HCT116 (cell line): ENCODE measurements around the gene SLC16A10. TPM values are rescaled to one million over a fixed set of nuclear protein-coding genes. Genes with fewer than 3 reads are reported as not detected.

Experiments
- ATAC-seq: fragments of 200-7000 bp; cut with Tn5 transposase; 2 replicates; pipeline ENCODE4 v1.9.1; 2020; ENCODE audit warnings: mild to moderate bottlenecking, moderate library complexity
- BruUV-seq: library from RNA; stranded (reverse); fragments of 400-500 nt; replicated peaks from 2 replicates; lab custom pipeline; 2021; lab: Mats Ljungman, UMichigan
- CTCF ChIA-PET: fragments of 300-600 bp; sonication (Branson Sonifier 250); formaldehyde crosslinking; loops from one replicate; lab custom pipeline; 2021; ENCODE audit warnings: antibody characterized with exemption; lab: Charles Lee
- POLR2A ChIA-PET: fragments of 300-600, 350-600 bp; sonication (Branson Sonifier 250); formaldehyde crosslinking; loops from one replicate; lab custom pipeline; 2021; ENCODE audit warnings: antibody characterized with exemption; lab: Charles Lee
- RAD21 ChIA-PET, 2 experiments: fragments of 300-600 bp; sonication (Branson Sonifier 250); formaldehyde crosslinking; loops; one replicate each; lab custom pipeline; 2023; ENCODE audit warnings: low total read pairs in 2 of 2; ENCODE audit not compliant: uncharacterized antibody in 2 of 2, unreplicated experiment in 2 of 2, low non-redundant PET in 1 of 2; lab: Charles Lee
- DNase-seq: peaks from one replicate; pipeline ENCODE4 v3.0.0-alpha.2; 2010; ENCODE audit warnings: low read depth, low spot score
- H2AFZ ChIP-seq: fragments of 200-600 bp; shearing (Covaris generic), sonication (generic); 2 replicates; pipeline ENCODE4 v1.6.1; 2017; ENCODE audit warnings: low read depth, mixed run types, mixed read lengths, antibody characterized with exemption, low read length; ENCODE audit not compliant: poor library complexity, severe bottlenecking
- H3K27ac ChIP-seq: 2 replicates; pipeline ENCODE4 v1.5.1; 2012; ENCODE audit warnings: low read depth, low read length
- H3K27me3 ChIP-seq: fragments of 200-600 bp; sonication (generic); 2 replicates; pipeline ENCODE4 v1.6.1; 2016; ENCODE audit warnings: mixed run types, low read length, mixed read lengths; ENCODE audit not compliant: insufficient read depth
- H3K36me3 ChIP-seq, 2 experiments: fragments of 200-500 bp in 1 of 2; fragments of 200-600 bp in 1 of 2; sonication (Bioruptor generic) in 1 of 2; sonication (generic) in 1 of 2; 2 replicates each; pipeline versions ENCODE4 v1.5.1 to v1.6.1; 2014 to 2016; ENCODE audit warnings: low read length in 2 of 2, inconsistent platforms in 1 of 2, mixed read lengths in 1 of 2, mixed run types in 1 of 2; ENCODE audit not compliant: insufficient read depth in 2 of 2, control insufficient read depth in 1 of 2
- H3K4me1 ChIP-seq, 2 experiments: fragments of 200-600 bp in 1 of 2; sonication (generic) in 1 of 2; 2 replicates each; pipeline versions ENCODE4 v1.5.1 to v1.6.1; 2012 to 2017; ENCODE audit warnings: low read length in 2 of 2, inconsistent platforms in 1 of 2, mild to moderate bottlenecking in 1 of 2, mixed read lengths in 1 of 2, mixed run types in 1 of 2, moderate library complexity in 1 of 2; ENCODE audit not compliant: insufficient read depth in 2 of 2, control insufficient read depth in 1 of 2
- H3K4me2 ChIP-seq: fragments of 200-600 bp; sonication (generic); 2 replicates; pipeline ENCODE4 v1.6.1; 2017; ENCODE audit warnings: mixed run types, low read length, mixed read lengths
- H3K4me3 ChIP-seq, 2 experiments: fragments of 200-600 bp in 1 of 2; sonication (generic) in 1 of 2; replicated peaks in 1 of 2; 2 replicates each; pipeline ENCODE4 v1.5.1; 2011 to 2016; ENCODE audit warnings: low read length in 2 of 2, control low read depth in 1 of 2, low read depth in 1 of 2, mild to moderate bottlenecking in 1 of 2, mixed read lengths in 1 of 2, mixed run types in 1 of 2
- H3K79me2 ChIP-seq: fragments of 200-600 bp; sonication (generic); 2 replicates; pipeline ENCODE4 v1.6.1; 2017; ENCODE audit warnings: mild to moderate bottlenecking, mixed run types, low read length, moderate library complexity, mixed read lengths; ENCODE audit not compliant: insufficient read depth
- H3K9ac ChIP-seq: fragments of 200-600 bp; sonication (generic); 2 replicates; pipeline ENCODE4 v1.6.1; 2016; ENCODE audit warnings: low read length, mixed read lengths
- H3K9me2 ChIP-seq: fragments of 200-600 bp; sonication (generic), shearing (Covaris generic); 2 replicates; pipeline ENCODE4 v1.6.1; 2017; ENCODE audit warnings: mixed run types, mild to moderate bottlenecking, moderate library complexity; ENCODE audit not compliant: insufficient read depth
- H3K9me3 ChIP-seq, 2 experiments: fragments of 200-500 bp in 1 of 2; fragments of 200-600 bp in 1 of 2; sonication (Bioruptor generic) in 1 of 2; sonication (generic) in 1 of 2; 2 replicates each; pipeline ENCODE4 v1.6.1; 2014 to 2017; ENCODE audit warnings: low read length in 2 of 2, mixed read lengths in 2 of 2, inconsistent platforms in 1 of 2, low read depth in 1 of 2, mild to moderate bottlenecking in 1 of 2, mixed run types in 1 of 2, moderate library complexity in 1 of 2; ENCODE audit not compliant: control insufficient read depth in 1 of 2, insufficient read depth in 1 of 2
- H4K20me1 ChIP-seq: fragments of 200-600 bp; sonication (generic), shearing (Covaris generic); 2 replicates; pipeline ENCODE4 v1.6.1; 2017; ENCODE audit warnings: mixed run types, mild to moderate bottlenecking, moderate library complexity; ENCODE audit not compliant: insufficient read depth
- ATF3 ChIP-seq: IDR thresholded peaks from 2 replicates; pipeline ENCODE4 v1.6.1; 2012
- CBX3 ChIP-seq: IDR thresholded peaks from 2 replicates; pipeline ENCODE4 v1.6.1; 2012; ENCODE audit warnings: low read depth
- EGR1 ChIP-seq: IDR thresholded peaks from 2 replicates; pipeline ENCODE4 v1.6.1; 2012; ENCODE audit warnings: low read depth
- ELF1 ChIP-seq: IDR thresholded peaks from 2 replicates; pipeline ENCODE4 v1.6.1; 2012; ENCODE audit warnings: low read depth, borderline replicate concordance
- EZH2 ChIP-seq: fragments of 200-600 bp; sonication (generic); IDR thresholded peaks from 2 replicates; pipeline ENCODE4 v1.6.1; 2017; ENCODE audit warnings: antibody characterized with exemption, mixed run types
- FOSL1 ChIP-seq: IDR thresholded peaks from 2 replicates; pipeline ENCODE4 v1.6.1; 2012; ENCODE audit warnings: low read depth
- POLR2A ChIP-seq: IDR thresholded peaks from 2 replicates; pipeline ENCODE4 v1.7.0; 2011; ENCODE audit warnings: borderline replicate concordance; ENCODE audit not compliant: insufficient read depth, insufficient read length; ENCODE audit errors: extremely low read depth
- POLR2AphosphoS5 ChIP-seq: IDR thresholded peaks from 2 replicates; pipeline ENCODE4 v1.6.1; 2011; ENCODE audit warnings: mild to moderate bottlenecking, low read depth, low read length, moderate library complexity
- SIN3A ChIP-seq: IDR thresholded peaks from 2 replicates; pipeline ENCODE4 v1.6.1; 2012; ENCODE audit warnings: low read depth
- SRF ChIP-seq: IDR thresholded peaks from 2 replicates; pipeline ENCODE4 v1.6.1; 2012; ENCODE audit warnings: low read depth
- TCF7L2 ChIP-seq: IDR thresholded peaks from 2 replicates; pipeline ENCODE4 v1.7.0; 2011; ENCODE audit warnings: borderline replicate concordance, inconsistent platforms; ENCODE audit not compliant: insufficient read depth, insufficient read length; ENCODE audit errors: extremely low read depth
- YY1 ChIP-seq: IDR thresholded peaks from 2 replicates; pipeline ENCODE4 v1.6.1; 2011; ENCODE audit warnings: low read length, low read depth, moderate library complexity, mild to moderate bottlenecking; ENCODE audit not compliant: insufficient replicate concordance; ENCODE audit errors: extremely low read depth
- ZBTB33 ChIP-seq: IDR thresholded peaks from 2 replicates; pipeline ENCODE4 v1.6.1; 2011; ENCODE audit warnings: mild to moderate bottlenecking, low read length, moderate library complexity; ENCODE audit not compliant: insufficient replicate concordance; ENCODE audit errors: extremely low read depth
- intact Hi-C: fragments of 100-400 bp; cut with micrococcal nuclease; formaldehyde crosslinking; loops from 2 replicates; pipeline ENCODE4 v1.10.0; 2022
- total RNA-seq: library from RNA; stranded (reverse); gene quantifications from one replicate; pipeline ENCODE4 v1.2.1, GENCODE V29; 2021; ENCODE audit not compliant: unreplicated experiment

SLC16A10 gene
- total RNA-seq, 1 experiment from 2014 or later, result 8.3 TPM

GRCh38 chr6:111278731-111279130, 191.4 kb downstream of the SLC16A10 start:
- peaks cover 0 to 7% of the 10 kb centered on the region in 2 experiments; a peak in 2 of 4 replicates for H3K9me3 ChIP-seq
- no peaks in the 10 kb centered on the region for H4K20me1 ChIP-seq
- H3K27me3 ChIP-seq, result no peaks in the 10 kb centered on the region
- H3K27ac ChIP-seq, result no peak overlapping the region
- no peak overlapping the region for H2AFZ ChIP-seq
- no peak overlapping the region for H3K4me2 ChIP-seq
- H3K9me2 ChIP-seq, result no peaks in the 10 kb centered on the region
- ChIA-PET POLR2A (no interaction called here), RAD21 (no interaction called here), CTCF (no interaction called here)
- no TSS peak for BruUV-seq
- peaks cover 7 to 13% of the 10 kb centered on the region in 2 experiments for H3K36me3 ChIP-seq
- TF ChIP-seq SRF, result no peak
- no peak for TF ChIP-seq POLR2AphosphoS5
- TF ChIP-seq ZBTB33, result no peak
- TF ChIP-seq YY1, result no peak
- TF ChIP-seq SIN3A, result no peak
- no peak for TF ChIP-seq EGR1
- TF ChIP-seq TCF7L2, result no peak
- no peak for TF ChIP-seq EZH2
- no peak for TF ChIP-seq FOSL1
- no peak for TF ChIP-seq POLR2A
- no peak for TF ChIP-seq ATF3
- TF ChIP-seq ELF1, result no peak
- TF ChIP-seq CBX3, result no peak
- intact Hi-C loops, result no loop called here
- no peak overlapping the region for H3K9ac ChIP-seq
- ATAC-seq (no peak), DNase-seq (no peak)
- no peak overlapping the region for H3K4me3 ChIP-seq
- H3K4me1 ChIP-seq, result no peaks in the 10 kb centered on the region
- 0 out of 2 replicates have a peak, but pooled peaks cover 3% of the 10 kb centered on the region for H3K79me2 ChIP-seq
